ENCODE results near the gene TPRA1. TPM values are rescaled to one million over a fixed set of nuclear protein-coding genes. Genes with fewer than 3 reads are reported as not detected.

The TPRA1 gene
- total RNA-seq, 1 donor from 2014 or later, result 11.8 TPM

DNA sequence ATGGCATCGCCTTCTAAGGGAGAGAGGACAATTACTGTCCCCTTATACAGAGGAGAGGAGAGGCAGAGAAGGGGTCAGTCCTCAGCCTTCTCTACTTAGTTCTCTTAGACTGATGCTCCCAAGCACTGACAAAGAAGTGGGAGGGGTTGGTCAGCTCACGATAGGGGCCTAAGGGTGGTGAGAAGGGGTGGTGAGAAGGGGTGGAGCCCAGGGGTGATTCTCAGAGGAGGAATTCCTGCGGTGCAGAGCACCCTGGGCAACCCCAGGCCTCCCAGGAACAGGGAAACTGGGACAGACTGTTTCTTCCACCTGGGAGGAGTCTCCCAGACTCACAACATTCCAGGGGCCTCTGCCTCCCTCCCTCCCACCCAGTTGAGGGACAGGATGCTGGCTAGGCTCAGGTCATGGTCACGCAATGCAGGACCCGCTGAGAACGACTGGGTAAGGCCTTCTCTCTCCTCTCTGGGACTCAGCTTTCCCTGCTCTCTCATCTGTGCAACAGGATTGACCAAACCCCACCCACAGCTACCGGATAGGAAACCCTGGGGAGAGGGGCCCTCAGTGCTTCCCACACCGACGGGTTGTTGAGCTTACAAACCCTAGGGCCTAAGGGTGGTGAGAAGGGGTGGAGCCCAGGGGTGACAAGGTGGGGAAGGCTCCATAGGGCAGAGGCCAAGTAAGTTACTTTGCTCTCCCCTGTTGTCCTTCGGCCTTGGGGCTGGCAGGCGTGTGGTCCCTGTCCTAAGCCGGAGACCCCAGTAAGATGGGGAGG, 1.5 kb downstream of the TPRA1 start:
- no peaks in the 10 kb centered on the region for H3K36me3 ChIP-seq
- H4K20me1 ChIP-seq (ENCODE audit: low read depth), result peaks cover 40% of the 10 kb centered on the region
- Mint-ChIP-seq H3K27me3 (ENCODE audit: insufficient read depth, low read depth) (peaks cover 13% of the 10 kb centered on the region), H3K4me3 (peak overlapping the region; percentile 92), H3K36me3 (no peaks in the 10 kb centered on the region), H3K9me3 (no peaks in the 10 kb centered on the region), H3K4me1 (peaks cover 34% of the 10 kb centered on the region), H3K27ac (no peak overlapping the region)
- H3F3A ChIP-seq (ENCODE audit: low read depth), result peaks cover 15% of the 10 kb centered on the region
- peaks cover 14% of the 10 kb centered on the region for H3K4me1 ChIP-seq
- H3K27me3 ChIP-seq, result no peaks in the 10 kb centered on the region
- H3K27ac ChIP-seq, result no peak overlapping the region
- no peaks in the 10 kb centered on the region for H3K9me3 ChIP-seq (ENCODE audit: low read depth)
- peak; percentile 28 for DNase-seq (ENCODE audit: low spot score)
- TF ChIP-seq EZH2phosphoT487 (IDR thresholded peaks at IDR 0.05) (no peak), EZH2 (IDR thresholded peaks at IDR 0.05) (no peak)
- TF ChIP-seq, protein P1, sequence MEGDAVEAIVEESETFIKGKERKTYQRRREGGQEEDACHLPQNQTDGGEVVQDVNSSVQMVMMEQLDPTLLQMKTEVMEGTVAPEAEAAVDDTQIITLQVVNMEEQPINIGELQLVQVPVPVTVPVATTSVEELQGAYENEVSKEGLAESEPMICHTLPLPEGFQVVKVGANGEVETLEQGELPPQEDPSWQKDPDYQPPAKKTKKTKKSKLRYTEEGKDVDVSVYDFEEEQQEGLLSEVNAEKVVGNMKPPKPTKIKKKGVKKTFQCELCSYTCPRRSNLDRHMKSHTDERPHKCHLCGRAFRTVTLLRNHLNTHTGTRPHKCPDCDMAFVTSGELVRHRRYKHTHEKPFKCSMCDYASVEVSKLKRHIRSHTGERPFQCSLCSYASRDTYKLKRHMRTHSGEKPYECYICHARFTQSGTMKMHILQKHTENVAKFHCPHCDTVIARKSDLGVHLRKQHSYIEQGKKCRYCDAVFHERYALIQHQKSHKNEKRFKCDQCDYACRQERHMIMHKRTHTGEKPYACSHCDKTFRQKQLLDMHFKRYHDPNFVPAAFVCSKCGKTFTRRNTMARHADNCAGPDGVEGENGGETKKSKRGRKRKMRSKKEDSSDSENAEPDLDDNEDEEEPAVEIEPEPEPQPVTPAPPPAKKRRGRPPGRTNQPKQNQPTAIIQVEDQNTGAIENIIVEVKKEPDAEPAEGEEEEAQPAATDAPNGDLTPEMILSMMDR (IDR thresholded peaks at IDR 0.05), result no peak
- no peak overlapping the region for H2AFZ ChIP-seq (replicated peaks)
- peaks cover 22% of the 10 kb centered on the region for H3K79me2 ChIP-seq (ENCODE audit: low read depth)
- H3K4me2 ChIP-seq, result peak overlapping the region; percentile 96
- no peak overlapping the region for H3K9ac ChIP-seq
- H3K4me3 ChIP-seq, result peak overlapping the region; percentile 92

- Histone ChIP-seq H3K9ac (no peak overlapping the region), H3F3A (ENCODE audit: low read depth) (peaks cover 15% of the 10 kb centered on the region), H4K20me1 (ENCODE audit: low read depth) (peaks cover 40% of the 10 kb centered on the region), H3K9me3 (ENCODE audit: low read depth) (no peaks in the 10 kb centered on the region), H3K36me3 (no peaks in the 10 kb centered on the region), H3K27me3 (no peaks in the 10 kb centered on the region), H2AFZ (replicated peaks) (no peak overlapping the region), H3K4me2 (no peak overlapping the region), H3K27ac (no peak overlapping the region), H3K79me2 (ENCODE audit: low read depth) (peaks cover 22% of the 10 kb centered on the region), H3K4me1 (peaks cover 14% of the 10 kb centered on the region), H3K4me3 (no peak overlapping the region)
- no peak for TF ChIP-seq EZH2phosphoT487 (IDR thresholded peaks at IDR 0.05)
- TF ChIP-seq EZH2 (IDR thresholded peaks at IDR 0.05), result no peak
- TF ChIP-seq, protein P1 (IDR thresholded peaks at IDR 0.05), result no peak
- Mint-ChIP-seq H3K36me3 (no peaks in the 10 kb centered on the region), H3K4me1 (peaks cover 34% of the 10 kb centered on the region), H3K4me3 (no peak overlapping the region), H3K9me3 (no peaks in the 10 kb centered on the region), H3K27me3 (ENCODE audit: insufficient read depth, low read depth) (peaks cover 9% of the 10 kb centered on the region), H3K27ac (no peak overlapping the region)
- no peak for DNase-seq (ENCODE audit: low spot score)
Observed at GRCh38 chr3:127587876-127588275, 2.7 kb downstream of the TPRA1 start.

DNA sequence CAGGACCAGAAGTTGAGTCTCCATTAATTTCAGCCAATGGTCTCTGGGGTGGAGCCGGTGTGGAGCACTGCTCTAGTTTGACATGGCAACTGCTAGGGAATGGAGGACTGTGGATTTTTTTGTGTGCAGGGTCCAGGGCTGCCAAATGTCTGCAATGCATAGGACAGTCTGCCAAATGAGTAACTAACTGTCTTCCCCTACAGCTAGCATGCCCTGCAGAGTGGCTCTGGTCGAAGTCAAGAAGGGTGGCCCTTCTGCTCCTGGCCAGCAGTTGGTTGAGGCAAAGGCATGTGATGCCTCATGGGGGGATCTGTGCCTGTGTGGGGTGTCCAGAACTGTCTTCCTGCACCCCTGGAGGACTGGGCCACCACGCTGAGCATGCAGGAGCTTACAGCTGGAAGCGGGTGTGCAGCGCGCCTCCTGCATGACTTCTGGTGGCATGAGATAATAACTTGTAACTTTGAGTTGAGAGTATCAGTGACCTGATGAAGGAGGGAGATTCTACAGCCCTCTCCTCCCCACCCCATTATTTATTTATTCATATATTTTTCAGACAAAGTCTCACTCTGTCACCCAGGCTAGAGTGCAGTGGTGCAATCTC, 4.6 kb downstream of the TPRA1 start:
- H3K79me2 ChIP-seq (ENCODE audit: low read depth), result peaks cover 22% of the 10 kb centered on the region
- H3K27ac ChIP-seq, result no peak overlapping the region
- no peaks in the 10 kb centered on the region for H3K36me3 Mint-ChIP-seq
- peaks cover 44% of the 10 kb centered on the region for H4K20me1 ChIP-seq (ENCODE audit: low read depth)
- TF ChIP-seq, protein P1 (IDR thresholded peaks at IDR 0.05), result no peak
- TF ChIP-seq EZH2phosphoT487 (IDR thresholded peaks at IDR 0.05) (no peak), EZH2 (IDR thresholded peaks at IDR 0.05) (no peak)
- peaks cover 5% of the 10 kb centered on the region for H3K27me3 Mint-ChIP-seq (ENCODE audit: insufficient read depth, low read depth)
- no peaks in the 10 kb centered on the region for H3K9me3 ChIP-seq (ENCODE audit: low read depth)
- H3K4me2 ChIP-seq, result no peak overlapping the region
- no peaks in the 10 kb centered on the region for H3K9me3 Mint-ChIP-seq
- H3K4me3 Mint-ChIP-seq, result no peak overlapping the region
- H3K27ac Mint-ChIP-seq, result no peak overlapping the region
- H3K27me3 ChIP-seq, result no peaks in the 10 kb centered on the region
- DNase-seq (ENCODE audit: low spot score), result no peak
- H3K36me3 ChIP-seq, result no peaks in the 10 kb centered on the region
- peaks cover 10% of the 10 kb centered on the region for H3K4me1 ChIP-seq
- no peak overlapping the region for H3K4me3 ChIP-seq
- peaks cover 3% of the 10 kb centered on the region for H3F3A ChIP-seq (ENCODE audit: low read depth)
- no peak overlapping the region for H2AFZ ChIP-seq (replicated peaks)
- peaks cover 35% of the 10 kb centered on the region for H3K4me1 Mint-ChIP-seq
- H3K9ac ChIP-seq, result no peak overlapping the region

Measured in neural progenitor cell (in vitro differentiated cells).